ENCODE data around the gene PEAR1. TPM values are rescaled to one million over a fixed set of nuclear protein-coding genes. Genes with fewer than 3 reads are reported as not detected.

The PEAR1 gene
- total and polyA plus RNA-seq, 2 donors (not counting 1 experiment from before 2014, with no cell fraction given): 0.03 TPM; not detected in 1

DNA sequence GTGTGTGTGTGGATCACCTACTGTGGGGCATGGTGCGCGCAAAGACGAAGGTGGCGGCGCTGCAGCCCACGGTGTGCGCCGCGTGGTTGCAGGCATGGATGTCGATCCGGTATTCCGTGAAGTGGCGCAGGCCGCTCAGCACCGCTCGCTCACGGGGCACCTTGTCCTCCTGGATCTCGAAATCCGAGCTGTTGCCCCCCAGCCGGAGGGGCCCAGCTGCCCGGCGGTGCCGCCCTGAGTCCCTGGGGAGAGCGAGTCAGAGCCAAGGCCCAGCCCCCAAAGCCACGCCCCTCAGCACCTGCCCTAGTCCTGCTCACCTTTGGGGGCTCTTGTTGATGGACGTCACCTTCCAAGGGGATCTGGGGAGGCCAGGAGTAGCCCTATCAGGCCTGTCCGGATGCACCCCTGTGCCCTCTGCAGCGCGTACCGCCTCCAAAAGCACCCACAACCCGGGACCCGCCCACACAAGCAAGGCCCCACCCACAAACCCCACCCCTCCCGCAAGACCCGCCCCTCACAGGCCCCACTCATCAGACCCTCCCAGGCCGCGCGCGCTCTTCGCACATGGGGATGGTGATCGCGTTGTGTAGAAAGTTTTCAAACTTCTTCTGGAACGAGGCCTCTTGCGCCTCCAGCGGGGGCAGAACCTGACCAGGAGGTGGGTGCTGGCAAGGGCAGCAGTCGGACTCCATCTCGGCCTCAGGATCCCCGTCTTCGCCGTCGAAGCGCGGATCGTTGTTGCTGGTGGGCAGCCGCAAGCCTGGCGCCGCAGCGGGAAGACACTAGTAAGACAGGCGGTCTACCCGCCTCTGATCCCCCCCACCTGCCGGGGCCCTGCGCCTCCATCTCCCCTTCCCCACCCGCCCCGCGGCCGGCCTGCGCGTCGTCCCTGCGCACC is 48.2 kb upstream of the PEAR1 start:
- peak; percentile 28 for DNase-seq
- Histone ChIP-seq H2AFZ (ENCODE audit: insufficient read depth, low read depth, low read length, poor library complexity, severe bottlenecking) (no peak overlapping the region), H3K4me3 (ENCODE audit: control extremely low read depth in 1 of 5, extremely low read depth in 1 of 5, insufficient read depth in 1 of 5, low read depth in 2 of 5, low read length in 4 of 5) (no peak overlapping the region), H3K36me3 (replicated peaks in 1 of 2; ENCODE audit: control extremely low read depth in 1 of 2, control insufficient read depth in 1 of 2, extremely low read depth in 1 of 2, insufficient read depth in 2 of 2, low read length in 1 of 2) (no peaks in the 10 kb centered on the region), H3K4me2 (replicated peaks; ENCODE audit: low read depth, low read length, poor library complexity, severe bottlenecking) (peak overlapping the region; percentile 43), H4K20me1 (ENCODE audit: control insufficient read depth, insufficient read depth, low read length, poor library complexity, severe bottlenecking) (no peaks in the 10 kb centered on the region), H3K9ac (ENCODE audit: low read length) (no peak overlapping the region), H3K27ac (ENCODE audit: low read length in 2 of 2) (no peak overlapping the region), H3K9me3 (ENCODE audit: control extremely low read depth in 1 of 3, control insufficient read depth in 2 of 3, insufficient read depth in 1 of 3, low read length in 2 of 3) (peaks cover 0 to 9% (median 0%) of the 10 kb centered on the region in 3 donors), H3K27me3 (replicated peaks in 1 of 4; ENCODE audit: control extremely low read depth in 1 of 4, control insufficient read depth in 3 of 4, insufficient read depth in 4 of 4, low read length in 3 of 4) (peaks cover 0 to 65% (median 28%) of the 10 kb centered on the region in 4 experiments), H3K4me1 (ENCODE audit: control insufficient read depth in 2 of 2, insufficient read depth in 2 of 2, low read length in 2 of 2) (peaks cover 8 to 12% of the 10 kb centered on the region in 2 donors), H3K79me2 (ENCODE audit: control insufficient read depth, insufficient read depth, low read length) (no peaks in the 10 kb centered on the region)
- no peak for TF ChIP-seq EZH2 (IDR thresholded peaks at IDR 0.05; ENCODE audit: borderline replicate concordance, insufficient read depth, low read depth, low read length, poor library complexity, severe bottlenecking)
- TF ChIP-seq, protein P1, sequence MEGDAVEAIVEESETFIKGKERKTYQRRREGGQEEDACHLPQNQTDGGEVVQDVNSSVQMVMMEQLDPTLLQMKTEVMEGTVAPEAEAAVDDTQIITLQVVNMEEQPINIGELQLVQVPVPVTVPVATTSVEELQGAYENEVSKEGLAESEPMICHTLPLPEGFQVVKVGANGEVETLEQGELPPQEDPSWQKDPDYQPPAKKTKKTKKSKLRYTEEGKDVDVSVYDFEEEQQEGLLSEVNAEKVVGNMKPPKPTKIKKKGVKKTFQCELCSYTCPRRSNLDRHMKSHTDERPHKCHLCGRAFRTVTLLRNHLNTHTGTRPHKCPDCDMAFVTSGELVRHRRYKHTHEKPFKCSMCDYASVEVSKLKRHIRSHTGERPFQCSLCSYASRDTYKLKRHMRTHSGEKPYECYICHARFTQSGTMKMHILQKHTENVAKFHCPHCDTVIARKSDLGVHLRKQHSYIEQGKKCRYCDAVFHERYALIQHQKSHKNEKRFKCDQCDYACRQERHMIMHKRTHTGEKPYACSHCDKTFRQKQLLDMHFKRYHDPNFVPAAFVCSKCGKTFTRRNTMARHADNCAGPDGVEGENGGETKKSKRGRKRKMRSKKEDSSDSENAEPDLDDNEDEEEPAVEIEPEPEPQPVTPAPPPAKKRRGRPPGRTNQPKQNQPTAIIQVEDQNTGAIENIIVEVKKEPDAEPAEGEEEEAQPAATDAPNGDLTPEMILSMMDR (IDR thresholded peaks at IDR 0.05): no peak
- ATAC-seq (ENCODE audit: low read depth): no peak
- POLR2A ChIA-PET: no interaction called here
- H3K9me3 Mint-ChIP-seq (ENCODE audit: insufficient read depth): no peaks in the 10 kb centered on the region
- 16% methylated on average over 51 of the region's 69 CpGs for WGBS (ENCODE audit: insufficient coverage)
- H3K27me3 Mint-ChIP-seq: peaks cover 77% of the 10 kb centered on the region
- CTCF ChIA-PET: interaction anchor here (1.2 kb wide), 1 partner anchor 10 kb away, joined by 3 read pairs; no protein-coding TSS in a partner anchor
- no peak overlapping the region for H3K27ac Mint-ChIP-seq
- intact Hi-C loops (cut with micrococcal nuclease): no loop called here
- H3K4me3 Mint-ChIP-seq: peak overlapping the region; percentile 62
- peaks cover 17% of the 10 kb centered on the region for H3K4me1 Mint-ChIP-seq

Measured in B cell (primary cell).